Mononuclear cell (primary cell): ENCODE measurements around the gene GBE1. TPM values are rescaled to one million over a fixed set of nuclear protein-coding genes. Genes with fewer than 3 reads are reported as not detected.
"Not testable (repeated sequence)": the region's sequence is repeated elsewhere in the genome, so short reads cannot be mapped to it uniquely, and the experiment has no call there.

Experiments
- H3K27me3 ChIP-seq: 2 replicates; pipeline ENCODE4 v1.6.0; 2011; ENCODE audit warnings: low read length, control low read depth; ENCODE audit not compliant: insufficient read depth
- H3K4me1 ChIP-seq: 2 replicates; pipeline ENCODE4 v1.5.1; 2011; ENCODE audit warnings: mild to moderate bottlenecking, low read length, control low read depth; ENCODE audit not compliant: insufficient read depth
- H3K4me3 ChIP-seq: 2 replicates; pipeline ENCODE4 v1.5.1; 2011; ENCODE audit warnings: mild to moderate bottlenecking, low read length, moderate library complexity
- H3K9me3 ChIP-seq: 2 replicates; pipeline ENCODE4 v1.5.1; 2011; ENCODE audit warnings: low read depth, mild to moderate bottlenecking, control low read depth, low read length
- total RNA-seq: library from RNA; depleted of rRNA; stranded (reverse); fragments of >200 nt; gene quantifications from one replicate; pipeline ENCODE4 v1.2.3, GENCODE V29; 2012

Gene GBE1
- total RNA-seq, 1 donor: 9.1 TPM

DNA sequence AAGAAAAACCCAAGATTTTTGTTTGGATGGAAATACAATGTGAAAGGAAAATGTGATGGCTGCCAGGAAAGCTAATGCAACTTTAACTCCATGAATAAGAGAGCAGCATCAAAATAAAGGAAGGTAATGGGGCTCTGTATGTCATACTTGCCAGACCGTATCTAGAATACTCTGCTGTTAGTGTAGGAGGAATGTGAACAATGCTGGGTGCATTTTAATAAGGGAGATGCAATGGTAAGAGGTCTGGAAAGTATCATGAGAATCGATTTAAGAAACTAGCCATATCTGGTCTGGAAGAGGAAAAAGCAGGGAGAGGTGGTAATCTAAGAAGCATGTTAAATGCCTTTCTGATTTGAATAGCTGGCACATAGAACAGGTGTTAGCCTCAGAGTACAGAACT, 239.6 kb downstream of the GBE1 start:
- Histone ChIP-seq H3K4me1 (no peaks in the 10 kb centered on the region), H3K9me3 (no peaks in the 10 kb centered on the region), H3K4me3 (no peak overlapping the region), H3K27me3 (no peaks in the 10 kb centered on the region)

DNA sequence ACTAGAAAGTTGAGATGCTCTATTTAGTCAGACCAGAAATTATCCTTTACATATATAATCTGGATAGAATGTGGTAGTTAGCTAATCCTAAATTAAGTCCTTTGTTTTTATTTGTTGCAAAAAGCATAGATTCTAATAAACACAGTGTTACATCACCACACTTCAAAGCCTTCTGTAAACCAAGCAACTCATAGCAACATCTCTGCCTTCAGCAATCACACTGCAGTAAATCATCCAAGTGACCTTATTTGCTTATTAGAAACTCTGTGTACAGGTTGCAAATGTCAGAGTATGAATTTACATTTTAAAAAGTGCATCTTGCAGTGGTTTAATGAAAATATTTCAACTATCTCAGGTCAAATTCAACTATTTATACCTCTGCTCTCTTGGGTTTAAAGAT, 242.5 kb downstream of the GBE1 start:
- Histone ChIP-seq H3K27me3 (no peaks in the 10 kb centered on the region), H3K9me3 (no peaks in the 10 kb centered on the region), H3K4me3 (no peak overlapping the region), H3K4me1 (no peaks in the 10 kb centered on the region)

DNA sequence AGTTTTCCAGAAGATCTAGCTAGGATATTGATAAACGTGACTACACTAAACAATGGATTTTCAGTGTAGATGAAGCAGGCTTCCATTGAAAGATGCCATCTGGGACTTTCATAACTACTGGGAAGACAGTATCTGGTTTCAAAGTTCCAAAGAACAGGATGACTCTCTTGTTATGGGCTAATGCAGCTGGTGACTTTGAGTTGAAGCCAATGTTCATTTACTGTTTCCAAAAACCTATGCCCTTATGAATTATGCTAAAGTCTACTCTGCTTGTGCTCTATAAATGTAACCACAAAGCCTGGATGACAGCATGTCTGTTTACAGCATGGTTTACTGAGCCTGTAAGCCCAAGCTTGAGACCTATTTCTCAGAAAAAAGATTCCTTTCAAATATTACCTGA, 245.4 kb downstream of the GBE1 start:
- H3K4me1 ChIP-seq: no peaks in the 10 kb centered on the region
- H3K4me3 ChIP-seq: no peak overlapping the region
- no peaks in the 10 kb centered on the region for H3K9me3 ChIP-seq
- H3K27me3 ChIP-seq: no peaks in the 10 kb centered on the region

DNA sequence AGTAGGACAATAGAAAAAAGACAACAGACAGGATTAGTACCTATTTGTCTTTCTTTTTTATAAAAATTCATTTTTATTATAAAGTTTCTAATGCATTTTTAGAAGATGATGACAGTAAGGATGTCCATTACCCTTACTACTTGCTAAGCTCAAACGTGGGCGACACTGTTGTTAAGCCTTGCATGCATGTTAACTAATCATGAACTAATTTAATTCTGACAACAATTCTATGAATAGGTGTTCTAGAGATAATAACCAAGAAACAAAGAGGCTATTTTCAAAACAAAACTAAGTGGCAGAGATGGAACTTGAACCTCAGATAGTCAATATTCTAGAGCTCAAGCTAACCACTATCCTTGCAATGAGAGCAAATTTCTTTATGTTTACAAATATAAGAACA, 247.9 kb downstream of the GBE1 start:
- Histone ChIP-seq H3K4me3 (no peak overlapping the region), H3K4me1 (no peaks in the 10 kb centered on the region), H3K27me3 (no peaks in the 10 kb centered on the region), H3K9me3 (no peaks in the 10 kb centered on the region)

DNA sequence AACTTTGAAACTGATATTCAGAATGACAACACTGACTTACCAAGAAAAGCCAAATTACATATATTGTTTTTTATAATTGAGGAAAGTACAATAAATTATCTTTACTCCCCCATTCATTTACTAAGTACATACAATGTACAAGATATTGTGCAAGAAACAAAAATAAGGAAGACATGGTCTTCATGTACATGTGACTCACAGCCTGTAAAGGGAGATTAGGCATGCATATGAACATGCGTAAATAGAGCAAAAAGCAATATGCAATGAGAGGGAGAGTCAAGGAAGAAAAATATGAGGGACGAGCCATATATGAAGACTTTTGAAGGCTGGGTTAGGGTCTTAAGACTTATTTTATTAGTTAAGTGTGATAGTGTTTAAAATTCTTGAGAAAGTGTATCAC, 258.4 kb downstream of the GBE1 start:
- no peaks in the 10 kb centered on the region for H3K9me3 ChIP-seq
- no peaks in the 10 kb centered on the region for H3K27me3 ChIP-seq
- no peak overlapping the region for H3K4me3 ChIP-seq
- no peaks in the 10 kb centered on the region for H3K4me1 ChIP-seq

DNA sequence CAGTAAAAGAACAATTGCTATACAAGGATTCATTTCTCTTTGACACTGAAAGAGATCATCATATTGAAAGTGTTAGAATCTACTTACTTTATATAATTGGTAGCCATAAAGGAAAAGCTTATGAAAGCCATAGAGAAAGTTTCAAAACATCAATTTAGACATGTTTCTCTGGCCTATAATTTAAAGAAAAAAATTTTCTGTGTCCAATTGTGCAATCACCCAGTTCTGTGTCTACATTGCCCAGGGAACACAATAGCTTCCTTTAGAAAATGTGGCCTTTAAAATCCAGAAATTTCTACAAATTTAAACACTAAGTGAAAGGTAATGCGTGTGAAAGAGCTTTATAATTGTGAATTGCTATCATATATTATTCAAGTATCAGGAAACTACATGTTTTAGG, 259.2 kb downstream of the GBE1 start:
- H3K27me3 ChIP-seq: no peaks in the 10 kb centered on the region
- no peaks in the 10 kb centered on the region for H3K9me3 ChIP-seq
- no peaks in the 10 kb centered on the region for H3K4me1 ChIP-seq
- H3K4me3 ChIP-seq: no peak overlapping the region

DNA sequence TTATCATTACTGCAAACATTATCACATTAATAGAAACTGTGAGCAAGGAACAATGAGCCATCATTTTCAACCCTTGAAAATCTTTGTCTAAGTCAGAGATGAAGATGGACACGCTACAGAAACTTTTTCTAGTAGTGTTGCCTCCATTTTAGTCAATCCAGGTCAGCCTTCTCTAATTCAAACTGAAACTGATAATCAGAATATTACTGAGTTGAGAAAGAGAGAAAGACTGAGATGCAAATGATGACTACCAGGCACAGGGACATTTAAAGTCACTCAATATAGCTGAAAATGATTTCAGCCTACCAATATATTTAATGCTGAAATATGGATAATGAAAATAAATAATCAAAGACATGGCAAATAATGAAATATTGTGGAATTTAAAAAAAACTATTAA, 261.4 kb downstream of the GBE1 start:
- Histone ChIP-seq H3K27me3 (no peaks in the 10 kb centered on the region), H3K4me3 (no peak overlapping the region), H3K9me3 (no peaks in the 10 kb centered on the region), H3K4me1 (no peaks in the 10 kb centered on the region)

DNA sequence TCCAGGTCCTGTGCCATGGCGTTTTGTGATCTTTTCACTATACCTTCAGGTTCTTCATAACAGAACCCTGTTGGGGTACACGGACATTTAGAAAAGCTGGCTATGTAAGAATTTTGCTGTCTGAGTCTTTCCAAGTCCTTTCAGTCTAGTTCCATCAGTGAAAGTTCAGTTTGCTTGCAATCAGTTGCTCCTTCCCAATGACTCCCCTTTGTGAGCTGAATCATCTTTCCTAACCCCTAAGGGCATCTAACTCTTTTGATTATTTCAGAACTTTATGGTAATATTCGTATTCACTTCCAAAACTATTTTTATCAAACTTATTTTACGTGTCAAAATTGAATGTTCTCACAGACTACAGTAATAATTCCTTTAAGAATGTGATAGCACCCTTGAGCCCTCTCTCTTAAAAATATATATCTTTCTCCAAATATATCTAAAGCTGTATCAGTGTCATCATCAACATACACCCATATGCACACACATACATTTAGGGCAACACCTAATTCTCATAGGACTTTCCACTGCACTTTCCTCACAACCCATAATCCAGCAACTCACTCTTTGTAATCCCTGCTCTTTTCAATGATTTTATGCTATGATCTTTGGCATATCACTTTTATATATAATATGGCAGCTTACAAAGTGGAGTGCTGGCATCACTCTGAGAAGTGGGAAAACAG, 263.7 kb downstream of the GBE1 start:
- Histone ChIP-seq H3K4me1 (peaks cover 2% of the 10 kb centered on the region), H3K27me3 (no peaks in the 10 kb centered on the region), H3K4me3 (no peak overlapping the region), H3K9me3 (no peaks in the 10 kb centered on the region)

DNA sequence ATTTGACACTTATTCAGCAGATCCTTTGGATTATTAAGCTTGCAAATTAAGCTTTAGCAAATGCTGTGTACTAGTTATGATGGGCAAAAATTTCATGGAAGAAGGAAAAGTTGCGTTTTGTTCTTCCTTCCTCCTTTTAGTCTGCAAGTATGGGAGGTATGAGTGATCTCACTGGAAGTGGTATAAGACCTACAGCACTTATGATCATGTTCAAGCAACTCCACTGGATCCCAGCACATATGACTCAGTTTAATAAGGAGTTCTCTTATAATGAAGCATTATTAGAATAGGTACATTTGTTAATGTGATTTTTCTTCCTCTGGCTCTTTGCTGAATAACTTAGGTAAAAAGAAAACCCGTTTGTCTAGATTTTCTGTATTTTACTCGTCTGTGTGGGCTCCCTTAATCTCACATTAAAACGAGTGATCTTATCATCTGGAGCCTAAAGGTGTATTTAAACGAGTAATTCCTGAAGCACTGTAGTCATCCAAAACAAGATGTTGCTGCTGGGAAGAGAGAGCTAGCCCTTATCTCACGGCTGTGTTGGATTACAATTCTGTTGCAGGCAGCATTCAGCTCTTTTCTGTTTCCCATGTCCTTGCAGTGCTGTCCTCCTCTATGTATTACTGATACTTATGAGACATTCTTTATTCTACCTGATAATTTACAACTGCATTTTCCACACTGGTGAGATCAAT, 264.9 kb downstream of the GBE1 start:
- H3K9me3 ChIP-seq: no peaks in the 10 kb centered on the region
- H3K4me1 ChIP-seq: peaks cover 7% of the 10 kb centered on the region
- no peak overlapping the region for H3K4me3 ChIP-seq
- H3K27me3 ChIP-seq: no peaks in the 10 kb centered on the region

DNA sequence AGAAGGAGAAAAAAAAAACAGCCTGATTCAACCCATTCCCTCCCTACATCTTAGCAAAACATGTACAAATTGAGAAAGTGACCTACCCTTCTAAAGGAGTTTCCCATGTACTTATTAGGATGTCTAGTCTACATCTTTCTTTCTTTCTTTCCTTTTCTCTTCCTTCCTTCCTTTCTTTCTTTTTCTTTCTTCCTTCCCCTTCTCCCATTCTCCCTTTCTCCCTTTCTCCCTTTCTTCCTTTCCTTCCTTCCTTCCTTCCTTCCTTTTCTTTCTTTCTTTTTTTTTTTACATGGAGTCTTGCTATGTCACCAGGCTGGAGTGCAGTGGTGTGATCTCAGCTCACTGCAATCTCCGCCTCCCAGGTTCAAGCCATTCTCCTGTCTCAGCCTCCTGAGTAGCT, 269.0 kb downstream of the GBE1 start:
- not testable (repeated sequence) for H3K4me3 ChIP-seq, H3K9me3 ChIP-seq, H3K4me1 ChIP-seq, H3K27me3 ChIP-seq

DNA sequence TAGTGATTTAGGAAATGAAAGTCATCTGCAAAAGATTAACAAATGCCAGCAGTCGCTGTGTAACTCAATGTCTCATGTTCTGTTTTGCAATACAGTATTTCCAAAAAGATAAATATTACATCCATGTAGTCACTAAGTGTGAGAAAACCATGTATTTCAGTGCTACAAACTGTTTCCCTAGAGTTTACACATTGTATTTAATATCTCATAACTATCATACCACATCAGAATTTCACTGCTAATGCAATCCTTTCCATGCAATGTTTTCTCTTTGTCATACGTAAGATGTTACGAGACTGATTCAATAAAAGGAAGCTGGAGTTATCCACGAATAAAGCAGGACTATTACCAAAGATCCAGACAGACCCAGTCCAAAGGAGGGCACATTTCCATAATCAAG, 269.4 kb downstream of the GBE1 start:
- Histone ChIP-seq H3K4me3 (no peak overlapping the region), H3K4me1 (peaks cover 7% of the 10 kb centered on the region), H3K9me3 (no peaks in the 10 kb centered on the region), H3K27me3 (no peaks in the 10 kb centered on the region)

DNA sequence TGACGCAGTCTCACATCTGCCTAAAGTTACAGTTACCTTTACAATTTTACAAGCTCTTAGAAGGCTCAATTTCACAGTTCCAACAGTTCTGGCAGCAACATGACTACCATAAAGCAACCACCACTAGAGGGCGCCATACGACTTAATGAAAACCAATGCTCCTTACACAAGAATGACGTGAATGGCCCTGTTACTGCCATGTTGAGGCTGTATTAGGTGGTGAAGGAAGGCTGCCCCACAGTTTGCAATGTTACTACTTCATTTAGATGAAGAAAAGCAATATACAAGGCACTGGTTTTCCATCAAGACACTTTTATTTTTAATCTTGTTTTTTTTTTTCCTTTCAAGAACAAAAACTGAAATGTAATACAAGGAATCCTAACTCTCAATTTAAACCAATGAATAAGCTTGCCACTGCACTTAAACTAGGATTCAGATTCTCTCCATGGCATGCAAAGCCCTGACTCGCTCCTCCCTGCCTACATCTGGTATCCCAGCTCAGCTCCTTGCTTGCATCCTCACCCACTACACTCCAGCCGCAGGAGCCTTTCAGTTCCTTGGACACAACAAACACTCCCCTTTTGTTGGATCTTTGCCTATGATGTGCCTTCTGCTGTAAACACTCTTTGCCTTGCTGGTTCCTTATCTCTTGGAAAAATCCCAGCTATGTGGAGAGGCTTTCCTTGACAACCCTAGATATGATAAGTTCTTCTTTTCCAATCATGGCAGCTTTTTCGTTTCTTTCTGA, 270.7 kb downstream of the GBE1 start:
- no peak overlapping the region for H3K4me3 ChIP-seq
- no peaks in the 10 kb centered on the region for H3K27me3 ChIP-seq
- H3K4me1 ChIP-seq: peaks cover 9% of the 10 kb centered on the region
- no peaks in the 10 kb centered on the region for H3K9me3 ChIP-seq

DNA sequence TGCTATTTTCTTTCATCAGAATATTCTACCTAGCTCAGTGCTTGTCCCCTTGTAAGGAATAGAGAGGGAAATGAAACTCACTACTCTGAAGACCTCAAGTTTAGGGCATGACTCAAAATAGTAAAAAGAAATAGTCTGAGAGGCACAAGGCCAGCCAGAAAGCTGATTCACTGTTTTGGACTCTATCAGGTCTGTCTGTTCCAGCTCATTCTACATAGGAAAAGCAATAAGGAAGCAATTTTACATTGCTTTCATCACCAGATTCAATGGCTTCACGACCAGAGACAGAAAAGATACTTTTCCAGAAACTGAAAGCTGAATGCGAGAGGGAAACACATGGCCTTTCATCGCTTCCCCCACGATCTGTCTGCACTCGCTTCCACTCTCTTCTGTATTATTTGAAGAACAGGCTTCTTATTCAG, 276.0 kb downstream of the GBE1 start:
- peaks cover 4% of the 10 kb centered on the region for H3K4me1 ChIP-seq
- H3K4me3 ChIP-seq: no peak overlapping the region
- H3K9me3 ChIP-seq: no peaks in the 10 kb centered on the region

DNA sequence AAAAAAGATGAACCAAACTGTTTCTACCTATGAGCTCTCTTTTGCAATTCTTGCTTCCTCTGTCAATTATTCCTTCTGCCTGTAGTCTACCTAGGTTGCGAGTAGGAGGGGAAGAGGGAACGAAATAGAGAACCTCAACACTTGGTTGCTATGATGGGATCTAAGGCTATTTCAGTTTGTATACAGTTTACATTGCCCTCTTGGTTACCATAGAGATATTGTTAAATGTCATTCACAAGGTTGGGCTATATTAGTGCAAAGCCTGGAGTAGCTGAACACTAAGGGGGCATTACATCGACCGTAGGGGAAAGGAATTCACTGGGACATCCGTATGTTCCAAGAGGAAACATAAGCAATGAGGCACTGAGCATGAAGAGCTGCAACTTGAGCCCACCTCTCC, 276.9 kb downstream of the GBE1 start:
- Histone ChIP-seq H3K27me3 (no peaks in the 10 kb centered on the region), H3K4me1 (peaks cover 4% of the 10 kb centered on the region), H3K9me3 (no peaks in the 10 kb centered on the region), H3K4me3 (no peak overlapping the region)

More for the DNA sequence above, 276.0 kb downstream of the GBE1 start:
- no peaks in the 10 kb centered on the region for H3K27me3 ChIP-seq

DNA sequence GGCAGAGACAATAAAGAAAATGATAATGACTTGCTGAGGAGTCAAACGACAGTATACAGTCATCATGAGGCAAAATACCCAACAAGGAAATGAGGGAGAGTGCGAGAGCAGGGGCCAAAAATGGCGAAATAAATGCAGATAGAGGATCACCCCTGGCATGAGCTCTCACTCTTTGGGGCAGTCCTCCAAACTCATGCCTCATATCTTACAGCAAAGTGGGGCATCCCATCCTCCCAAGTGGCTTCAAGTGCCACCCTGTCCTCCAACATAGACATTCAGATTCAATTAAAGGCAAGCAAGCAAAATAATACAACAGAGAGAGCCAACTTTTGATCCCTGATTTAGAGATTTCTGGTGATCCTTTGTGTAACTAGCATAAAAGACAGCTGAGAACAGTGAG, 278.4 kb downstream of the GBE1 start:
- no peaks in the 10 kb centered on the region for H3K27me3 ChIP-seq
- H3K9me3 ChIP-seq: no peaks in the 10 kb centered on the region
- H3K4me3 ChIP-seq: no peak overlapping the region
- H3K4me1 ChIP-seq: peaks cover 4% of the 10 kb centered on the region
